Right atrium auricular region (tissue), 2 donors: ENCODE data around the gene SLC2A4RG. TPM values are rescaled to one million over a fixed set of nuclear protein-coding genes. Genes with fewer than 3 reads are reported as not detected.
A peak's percentile ranks its signal among the peaks of the same experiment; 100 is the strongest.

Source experiments
- DNase-seq: peaks from one replicate; pipeline ENCODE4 v3.0.0-alpha.2; 2019; ENCODE audit warnings: low spot score
- H3K27ac ChIP-seq, 2 donors: fragments of 200-600 bp; sonication (generic); 1 replicate in 1 of 2; 2 replicates in 1 of 2; pipeline ENCODE4 v1.5.1; 2016 to 2019
- H3K27me3 ChIP-seq, 2 donors: fragments of 200-600 bp; sonication (generic); one replicate each; pipeline versions ENCODE4 v1.5.1 to v1.6.0; 2017 to 2019
- H3K36me3 ChIP-seq: fragments of 200-600 bp; sonication (generic); one replicate; pipeline ENCODE4 v1.5.1; 2016
- H3K4me1 ChIP-seq, 2 donors: fragments of 200-600 bp; sonication (generic); one replicate each; pipeline versions ENCODE4 v1.5.1 to v1.6.0; 2017 to 2019
- H3K4me3 ChIP-seq, 2 donors: fragments of 200-600 bp; sonication (generic); 1 replicate in 1 of 2; 2 replicates in 1 of 2; pipeline ENCODE4 v1.5.1; 2017 to 2019; ENCODE audit warnings: mild to moderate bottlenecking in 1 of 2, moderate library complexity in 1 of 2
- H3K9me3 ChIP-seq, 2 donors: fragments of 200-600 bp; sonication (generic); one replicate each; pipeline ENCODE4 v1.5.1; 2019
- CTCF ChIP-seq, 2 donors: fragments of 200-600 bp; sonication (generic); IDR thresholded peaks; one replicate each; pipeline ENCODE4 v1.5.1; 2019; ENCODE audit warnings: antibody characterized with exemption in 2 of 2
- total RNA-seq, 2 donors: library from RNA; depleted of rRNA; stranded (reverse); fragments of >200 nt; gene quantifications; one replicate each; pipeline ENCODE4 v1.1.0, GENCODE V29; 2016

SLC2A4RG gene
- total RNA-seq, 2 donors from 2014 or later = 30.1 to 30.7 TPM

- Histone ChIP-seq H3K4me1 (peaks cover 0 to 15% of the 10 kb centered on the region in 2 donors), H3K4me3 (no peak overlapping the region), H3K36me3 (peaks cover 28% of the 10 kb centered on the region), H3K9me3 (no peaks in the 10 kb centered on the region), H3K27ac (no peak overlapping the region), H3K27me3 (no peaks in the 10 kb centered on the region)
- TF ChIP-seq CTCF (IDR thresholded peaks at IDR 0.05) = no peak
- no peak for DNase-seq
Observed at GRCh38 chr20:63733579-63734081, 5.9 kb upstream of the SLC2A4RG start.

DNA sequence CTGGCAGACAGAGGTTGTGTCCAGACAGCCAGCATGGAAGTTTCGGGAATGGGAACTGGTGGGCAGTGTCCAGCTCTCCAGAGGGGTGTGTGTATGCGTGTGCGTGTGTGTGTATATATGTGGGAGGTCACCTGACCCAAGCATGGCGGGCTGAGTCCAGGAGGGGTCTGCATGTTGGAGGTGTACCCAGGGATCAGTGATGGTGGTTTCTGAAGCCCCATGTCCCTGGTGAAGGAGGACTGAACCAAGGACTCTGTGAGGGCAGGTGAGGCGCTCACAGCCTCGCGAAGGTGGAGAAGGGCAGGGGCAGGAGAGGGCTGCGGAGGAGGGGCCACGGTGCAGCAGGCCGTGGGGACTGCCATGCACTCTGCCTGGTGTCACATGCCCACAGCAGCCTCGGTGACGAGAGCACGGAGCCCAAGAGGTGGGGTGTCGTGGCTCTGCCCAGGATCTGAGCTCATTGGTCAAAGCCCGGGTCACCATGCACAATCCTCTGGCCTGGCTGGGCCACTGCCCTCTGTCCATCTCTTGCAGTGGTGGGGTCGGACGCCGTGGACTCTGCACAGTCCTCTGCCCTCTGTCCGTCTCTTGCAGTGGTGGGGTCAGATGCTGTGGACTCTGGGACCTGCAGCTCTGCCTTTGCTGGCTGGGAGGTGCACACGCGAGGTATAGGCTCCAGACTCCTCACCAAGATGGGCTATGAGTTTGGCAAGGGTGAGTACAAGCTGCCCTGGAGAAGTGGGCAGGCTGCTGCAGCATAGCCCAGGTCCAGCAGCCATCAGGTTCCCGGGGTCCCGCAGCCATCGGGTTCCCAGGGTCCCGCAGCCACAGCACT is 5.2 kb upstream of the SLC2A4RG start:
- no peak for TF ChIP-seq CTCF (IDR thresholded peaks at IDR 0.05)
- peaks cover 28% of the 10 kb centered on the region for H3K36me3 ChIP-seq
- no peak for DNase-seq

DNA sequence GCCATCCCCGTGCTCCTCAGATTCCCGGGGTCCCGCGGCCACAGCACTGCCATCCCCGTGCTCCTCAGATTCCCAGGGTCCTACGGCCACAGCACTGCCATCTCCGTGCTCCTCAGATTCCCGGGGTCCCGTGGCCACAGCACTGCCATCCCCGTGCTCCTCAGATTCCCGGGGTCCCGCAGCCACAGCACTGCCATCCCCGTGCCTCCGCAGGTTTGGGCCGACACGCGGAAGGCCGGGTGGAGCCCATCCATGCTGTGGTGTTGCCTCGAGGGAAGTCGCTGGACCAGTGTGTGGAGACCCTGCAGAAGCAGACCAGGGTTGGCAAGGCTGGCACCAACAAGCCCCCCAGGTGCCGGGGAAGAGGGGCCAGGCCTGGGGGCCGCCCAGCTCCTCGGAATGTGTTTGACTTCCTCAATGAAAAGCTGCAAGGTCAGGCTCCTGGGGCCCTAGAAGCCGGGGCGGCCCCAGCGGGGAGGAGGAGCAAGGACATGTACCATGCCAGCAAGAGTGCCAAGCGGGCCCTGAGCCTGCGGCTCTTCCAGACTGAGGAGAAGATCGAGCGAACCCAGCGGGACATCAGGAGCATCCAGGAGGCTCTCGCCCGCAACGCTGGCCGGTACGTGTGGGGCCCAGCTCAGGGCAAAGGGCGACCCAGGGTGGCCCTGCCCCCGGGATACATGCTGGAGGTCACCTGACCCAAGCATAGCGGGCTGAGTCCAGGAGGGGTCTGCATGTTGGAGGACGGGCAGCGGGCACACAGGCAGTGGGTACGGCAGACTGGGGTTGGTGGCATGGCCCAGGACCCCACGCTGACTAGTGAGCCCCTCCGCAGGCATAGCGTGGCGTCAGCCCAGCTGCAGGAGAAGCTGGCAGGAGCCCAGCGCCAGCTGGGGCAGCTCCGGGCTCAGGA is 4.4 kb upstream of the SLC2A4RG start:
- H3K36me3 ChIP-seq = peaks cover 28% of the 10 kb centered on the region
- no peak overlapping the region for H3K4me3 ChIP-seq
- H3K9me3 ChIP-seq = no peaks in the 10 kb centered on the region
- no peak for DNase-seq
- H3K27ac ChIP-seq = no peak overlapping the region
- no peak for TF ChIP-seq CTCF (IDR thresholded peaks at IDR 0.05)
- no peaks in the 10 kb centered on the region for H3K27me3 ChIP-seq
- H3K4me1 ChIP-seq = peaks cover 0 to 21% of the 10 kb centered on the region in 2 donors

More for the DNA sequence above, 5.2 kb upstream of the SLC2A4RG start:
- H3K27me3 ChIP-seq = no peaks in the 10 kb centered on the region
- H3K9me3 ChIP-seq = no peaks in the 10 kb centered on the region
- no peak overlapping the region for H3K27ac ChIP-seq
- H3K4me3 ChIP-seq = no peak overlapping the region
- peaks cover 0 to 21% of the 10 kb centered on the region in 2 donors for H3K4me1 ChIP-seq

- Histone ChIP-seq H3K4me3 (peak within 1 kb of the TSS in 1 of 2 donors; percentile 29), H3K9me3 (no peaks in the 10 kb centered on the region), H3K4me1 (peaks cover 0 to 29% of the 10 kb centered on the region in 2 donors), H3K27me3 (no peaks in the 10 kb centered on the region), H3K36me3 (peaks cover 28% of the 10 kb centered on the region), H3K27ac (no peak within 1 kb of the TSS)
- no peak for TF ChIP-seq CTCF (IDR thresholded peaks at IDR 0.05)
- DNase-seq = no peak
Observed at GRCh38 chr20:63735859-63736718, 3.5 kb upstream of the SLC2A4RG start, which contains the start of gene LIME1. LIME1 (plus strand) TSS chr20:63736664; CDS start chr20:63737550, 886 bp downstream.
